ENCODE results near the gene ZC3H8.

Gene ZC3H8

DNA sequence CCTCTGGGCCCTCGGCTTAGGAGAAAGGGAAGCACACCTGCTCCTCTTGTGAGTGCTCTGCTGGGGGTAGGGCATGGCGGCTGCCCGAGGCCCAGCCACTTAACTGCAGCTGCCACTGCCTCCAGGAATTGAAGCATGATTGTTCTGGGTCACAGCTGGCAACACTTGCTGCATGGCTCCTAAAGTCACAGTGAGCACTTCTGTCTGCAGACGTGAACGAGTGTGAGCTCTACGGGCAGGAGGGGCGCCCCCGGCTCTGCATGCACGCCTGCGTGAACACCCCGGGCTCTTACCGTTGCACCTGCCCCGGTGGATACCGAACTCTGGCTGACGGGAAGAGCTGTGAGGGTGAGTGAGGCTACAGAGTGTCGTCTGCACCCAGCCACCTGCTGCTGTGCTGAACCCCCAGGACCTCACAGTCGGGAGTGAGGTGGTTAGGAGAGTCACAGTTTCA lies 72.2 kb downstream of the ZC3H8 start:
- H3K4me1 ChIP-seq (ENCODE audit: control insufficient read depth, insufficient read depth, low read length, poor library complexity, severe bottlenecking): no peaks in the 10 kb centered on the region
- no peak overlapping the region for H3K4me3 ChIP-seq (ENCODE audit: extremely low read depth, insufficient read depth, low read length, poor library complexity, severe bottlenecking)
- no peaks in the 10 kb centered on the region for H3K9me3 ChIP-seq (ENCODE audit: control insufficient read depth, low read length)
- H3K36me3 ChIP-seq (ENCODE audit: control insufficient read depth, insufficient read depth, low read length): no peaks in the 10 kb centered on the region
- H3K27ac ChIP-seq (ENCODE audit: low read depth, low read length, severe bottlenecking): no peak overlapping the region
- WGBS, 2 experiments (ENCODE audit: insufficient coverage in 2 of 2): 83 to 91% methylated on average over 11 of the region's 17 CpGs

DNA sequence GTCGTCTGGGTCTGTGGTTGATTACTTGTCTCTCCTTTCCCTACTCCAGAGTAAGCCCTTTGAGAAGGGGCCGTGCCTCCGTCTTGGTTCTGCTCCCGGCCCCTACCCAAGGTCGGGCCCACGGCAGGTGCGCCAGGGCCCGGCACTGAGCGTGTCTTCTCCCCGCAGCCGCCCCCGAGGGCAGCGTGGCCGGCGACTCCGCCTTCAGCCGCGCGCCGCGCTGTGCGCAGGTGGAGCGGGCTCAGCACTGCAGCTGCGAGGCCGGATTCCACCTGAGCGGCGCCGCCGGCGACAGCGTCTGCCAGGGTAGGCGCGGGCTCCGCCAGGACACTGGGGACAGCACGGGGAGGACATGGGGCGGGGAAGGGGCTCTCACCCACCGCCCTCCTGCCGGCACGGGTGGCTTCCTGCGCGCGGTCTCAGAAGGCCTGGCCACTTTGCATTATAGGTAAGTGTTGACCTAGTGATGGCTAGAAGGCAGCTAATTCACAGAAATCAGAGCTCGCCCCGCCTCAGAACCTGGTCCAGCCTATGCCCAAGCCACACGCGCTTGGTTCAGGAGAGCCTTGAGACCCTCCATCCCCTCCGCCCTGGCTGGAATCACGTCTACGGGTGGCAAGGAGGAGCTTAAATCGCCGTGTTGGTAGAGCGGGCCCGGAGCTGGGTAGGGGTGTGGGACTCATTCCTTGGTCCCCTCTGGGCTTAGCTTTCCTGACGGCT lies 73.1 kb downstream of the ZC3H8 start:
- Histone ChIP-seq H3K36me3 (ENCODE audit: control insufficient read depth, insufficient read depth, low read length) (no peaks in the 10 kb centered on the region), H3K27ac (ENCODE audit: low read depth, low read length, severe bottlenecking) (no peak overlapping the region), H3K4me1 (ENCODE audit: control insufficient read depth, insufficient read depth, low read length, poor library complexity, severe bottlenecking) (no peaks in the 10 kb centered on the region), H3K4me3 (ENCODE audit: extremely low read depth, insufficient read depth, low read length, poor library complexity, severe bottlenecking) (no peak overlapping the region), H3K9me3 (ENCODE audit: control insufficient read depth, low read length) (no peaks in the 10 kb centered on the region)
- WGBS, 2 experiments (ENCODE audit: insufficient coverage in 2 of 2): 27 to 32% methylated on average over 38 to 47 of the region's 54 CpGs

- Histone ChIP-seq H3K4me3 (ENCODE audit: extremely low read depth, insufficient read depth, low read length, poor library complexity, severe bottlenecking) (no peak overlapping the region), H3K9me3 (ENCODE audit: control insufficient read depth, low read length) (no peaks in the 10 kb centered on the region), H3K36me3 (ENCODE audit: control insufficient read depth, insufficient read depth, low read length) (no peaks in the 10 kb centered on the region), H3K27ac (ENCODE audit: low read depth, low read length, severe bottlenecking) (no peak overlapping the region), H3K4me1 (ENCODE audit: control insufficient read depth, insufficient read depth, low read length, poor library complexity, severe bottlenecking) (no peaks in the 10 kb centered on the region)
- 95 to 100% methylated on average over 4 of the region's 7 CpGs for WGBS, 2 experiments (ENCODE audit: insufficient coverage in 2 of 2)
These were observed 78.8 kb downstream of the ZC3H8 start for GRCh38 chr2:112175958-112176573.

GRCh38 chr2:112175333-112175732 lies 79.5 kb downstream of the ZC3H8 start:
- Histone ChIP-seq H3K4me1 (ENCODE audit: control insufficient read depth, insufficient read depth, low read length, poor library complexity, severe bottlenecking) (no peaks in the 10 kb centered on the region), H3K36me3 (ENCODE audit: control insufficient read depth, insufficient read depth, low read length) (no peaks in the 10 kb centered on the region), H3K27ac (ENCODE audit: low read depth, low read length, severe bottlenecking) (no peak overlapping the region), H3K4me3 (ENCODE audit: extremely low read depth, insufficient read depth, low read length, poor library complexity, severe bottlenecking) (no peak overlapping the region), H3K9me3 (ENCODE audit: control insufficient read depth, low read length) (no peaks in the 10 kb centered on the region)
- 80 to 87% methylated on average over 1 to 2 of the region's 3 CpGs for WGBS, 2 experiments (ENCODE audit: insufficient coverage in 2 of 2)

GRCh38 chr2:112174383-112174782 lies 80.5 kb downstream of the ZC3H8 start:
- H3K4me1 ChIP-seq (ENCODE audit: control insufficient read depth, insufficient read depth, low read length, poor library complexity, severe bottlenecking): no peaks in the 10 kb centered on the region
- no peak overlapping the region for H3K27ac ChIP-seq (ENCODE audit: low read depth, low read length, severe bottlenecking)
- no peaks in the 10 kb centered on the region for H3K36me3 ChIP-seq (ENCODE audit: control insufficient read depth, insufficient read depth, low read length)
- 93 to 98% methylated on average over 3 to 4 of the region's 4 CpGs for WGBS, 2 experiments (ENCODE audit: insufficient coverage in 2 of 2)
- no peak overlapping the region for H3K4me3 ChIP-seq (ENCODE audit: extremely low read depth, insufficient read depth, low read length, poor library complexity, severe bottlenecking)
- no peaks in the 10 kb centered on the region for H3K9me3 ChIP-seq (ENCODE audit: control insufficient read depth, low read length)

- H3K27ac ChIP-seq (ENCODE audit: low read depth, low read length, severe bottlenecking): no peak overlapping the region
- no peaks in the 10 kb centered on the region for H3K4me1 ChIP-seq (ENCODE audit: control insufficient read depth, insufficient read depth, low read length, poor library complexity, severe bottlenecking)
- no peaks in the 10 kb centered on the region for H3K36me3 ChIP-seq (ENCODE audit: control insufficient read depth, insufficient read depth, low read length)
- 94 to 97% methylated on average over 9 to 11 of the region's 11 CpGs for WGBS, 2 experiments (ENCODE audit: insufficient coverage in 2 of 2)
- H3K4me3 ChIP-seq (ENCODE audit: extremely low read depth, insufficient read depth, low read length, poor library complexity, severe bottlenecking): no peak overlapping the region
- H3K9me3 ChIP-seq (ENCODE audit: control insufficient read depth, low read length): no peaks in the 10 kb centered on the region
These were observed 81.1 kb downstream of the ZC3H8 start for GRCh38 chr2:112173646-112174319.

DNA sequence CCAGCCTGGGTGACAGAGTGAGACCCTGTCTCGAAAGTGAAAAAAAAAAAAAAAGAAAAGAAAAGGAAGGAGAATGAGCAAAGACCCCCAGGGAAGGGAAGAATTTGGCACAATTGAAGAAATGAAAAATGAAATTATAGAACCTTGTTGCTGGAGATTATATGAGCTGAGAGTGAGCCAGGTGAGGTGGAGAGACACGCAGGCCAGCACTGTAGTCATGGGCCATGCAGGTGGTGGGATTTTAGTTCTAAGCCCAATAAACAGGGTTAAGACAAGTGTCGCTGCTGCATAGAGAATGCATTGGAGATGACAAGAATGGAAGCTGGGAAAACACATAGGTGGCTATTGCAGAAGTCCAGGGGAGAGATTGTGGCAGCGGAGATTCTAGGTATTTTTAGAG lies 84.3 kb downstream of the ZC3H8 start:
- H3K27ac ChIP-seq (ENCODE audit: low read depth, low read length, severe bottlenecking): no peak overlapping the region
- H3K4me3 ChIP-seq (ENCODE audit: extremely low read depth, insufficient read depth, low read length, poor library complexity, severe bottlenecking): no peak overlapping the region
- no peaks in the 10 kb centered on the region for H3K4me1 ChIP-seq (ENCODE audit: control insufficient read depth, insufficient read depth, low read length, poor library complexity, severe bottlenecking)
- no peaks in the 10 kb centered on the region for H3K36me3 ChIP-seq (ENCODE audit: control insufficient read depth, insufficient read depth, low read length)
- WGBS, 2 experiments (ENCODE audit: insufficient coverage in 2 of 2): 85 to 100% methylated on average over 4 of the region's 4 CpGs
- H3K9me3 ChIP-seq (ENCODE audit: control insufficient read depth, low read length): no peaks in the 10 kb centered on the region

DNA sequence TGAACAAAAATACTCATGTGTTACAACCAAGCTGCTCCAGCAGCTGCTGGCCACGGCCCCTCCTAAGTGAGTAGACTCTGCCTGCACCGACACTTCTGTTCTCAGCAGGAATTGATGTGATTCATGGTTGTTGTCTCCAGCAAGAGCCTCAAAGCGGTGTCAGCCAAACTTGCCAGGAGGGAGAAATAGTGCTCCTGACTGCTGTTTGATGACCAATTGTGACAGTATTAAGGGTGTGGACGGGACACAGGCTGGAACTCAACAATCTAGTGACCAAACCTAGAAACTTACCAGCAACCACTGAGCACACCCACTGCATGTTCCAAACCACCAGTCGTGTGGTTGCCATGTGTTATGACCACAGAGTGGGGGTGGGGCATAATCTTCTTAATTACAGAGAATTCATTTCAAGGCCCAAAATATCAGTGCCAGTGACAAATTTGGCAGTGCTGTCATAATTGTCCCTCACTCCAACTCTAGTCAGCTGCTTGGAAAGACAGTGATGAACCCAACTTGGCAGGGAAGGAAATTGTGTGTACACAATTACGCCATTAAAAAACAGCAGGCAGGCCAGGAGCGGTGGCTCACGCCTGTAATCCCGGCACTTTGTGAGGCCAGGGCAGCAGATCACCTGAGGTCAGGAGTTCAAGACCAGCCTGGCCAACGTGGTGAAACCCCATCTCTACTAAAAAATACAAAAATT lies 86.3 kb downstream of the ZC3H8 start:
- Histone ChIP-seq H3K4me3 (ENCODE audit: extremely low read depth, insufficient read depth, low read length, poor library complexity, severe bottlenecking) (no peak overlapping the region), H3K36me3 (ENCODE audit: control insufficient read depth, insufficient read depth, low read length) (no peaks in the 10 kb centered on the region), H3K9me3 (ENCODE audit: control insufficient read depth, low read length) (no peaks in the 10 kb centered on the region), H3K4me1 (ENCODE audit: control insufficient read depth, insufficient read depth, low read length, poor library complexity, severe bottlenecking) (no peaks in the 10 kb centered on the region), H3K27ac (ENCODE audit: low read depth, low read length, severe bottlenecking) (no peak overlapping the region)
- WGBS, 2 experiments (ENCODE audit: insufficient coverage in 2 of 2): 79 to 87% methylated on average over 7 of the region's 10 CpGs

GRCh38 chr2:112166806-112167499 lies 87.9 kb downstream of the ZC3H8 start:
- H3K4me3 ChIP-seq (ENCODE audit: extremely low read depth, insufficient read depth, low read length, poor library complexity, severe bottlenecking): no peak overlapping the region
- 71 to 74% methylated on average over 8 of the region's 14 CpGs for WGBS, 2 experiments (ENCODE audit: insufficient coverage in 2 of 2)
- H3K27ac ChIP-seq (ENCODE audit: low read depth, low read length, severe bottlenecking): no peak overlapping the region

GRCh38 chr2:112165296-112165695 lies 89.5 kb downstream of the ZC3H8 start:
- Histone ChIP-seq H3K27ac (ENCODE audit: low read depth, low read length, severe bottlenecking) (no peak overlapping the region), H3K4me1 (ENCODE audit: control insufficient read depth, insufficient read depth, low read length, poor library complexity, severe bottlenecking) (no peaks in the 10 kb centered on the region), H3K9me3 (ENCODE audit: control insufficient read depth, low read length) (no peaks in the 10 kb centered on the region), H3K4me3 (ENCODE audit: extremely low read depth, insufficient read depth, low read length, poor library complexity, severe bottlenecking) (no peak overlapping the region), H3K36me3 (ENCODE audit: control insufficient read depth, insufficient read depth, low read length) (no peaks in the 10 kb centered on the region)
- 72 to 88% methylated on average over 2 to 3 of the region's 4 CpGs for WGBS, 2 experiments (ENCODE audit: insufficient coverage in 2 of 2)

More at GRCh38 chr2:112166806-112167499, 87.9 kb downstream of the ZC3H8 start:
- Histone ChIP-seq H3K4me1 (ENCODE audit: control insufficient read depth, insufficient read depth, low read length, poor library complexity, severe bottlenecking) (no peaks in the 10 kb centered on the region), H3K9me3 (ENCODE audit: control insufficient read depth, low read length) (no peaks in the 10 kb centered on the region), H3K36me3 (ENCODE audit: control insufficient read depth, insufficient read depth, low read length) (no peaks in the 10 kb centered on the region)
